ENCODE results near the gene MALAT1. TPM values are rescaled to one million over a fixed set of nuclear protein-coding genes. Genes with fewer than 3 reads are reported as not detected.

The MALAT1 gene
- total and polyA plus RNA-seq, 2 donors (not counting 1 experiment from before 2014, with no cell fraction given) = 646 to 32,417 TPM

- peaks cover 4 to 18% of the 10 kb centered on the region in 2 donors for H3K4me1 ChIP-seq (ENCODE audit: control insufficient read depth in 2 of 2, insufficient read depth in 2 of 2, low read length in 2 of 2)
- H3K79me2 ChIP-seq (ENCODE audit: control insufficient read depth, insufficient read depth, low read length) = peaks cover 25% of the 10 kb centered on the region
- Mint-ChIP-seq H3K4me1 (peaks cover 32% of the 10 kb centered on the region), H3K4me3 (peak overlapping the region; percentile 96), H3K9me3 (ENCODE audit: insufficient read depth) (no peaks in the 10 kb centered on the region), H3K27ac (peak overlapping the region; percentile 92), H3K27me3 (no peaks in the 10 kb centered on the region)
- ChIA-PET POLR2A (interaction anchor here (0.7 to 2.2 kb wide), 4 partner anchors 10 to 53 kb away, joined by 3 to 6 read pairs (median 4); no protein-coding TSS in a partner anchor), CTCF (no interaction called here)
- TF ChIP-seq EZH2 (IDR thresholded peaks at IDR 0.05; ENCODE audit: borderline replicate concordance, insufficient read depth, low read depth, low read length, poor library complexity, severe bottlenecking) = no peak
- TF ChIP-seq, protein P1, sequence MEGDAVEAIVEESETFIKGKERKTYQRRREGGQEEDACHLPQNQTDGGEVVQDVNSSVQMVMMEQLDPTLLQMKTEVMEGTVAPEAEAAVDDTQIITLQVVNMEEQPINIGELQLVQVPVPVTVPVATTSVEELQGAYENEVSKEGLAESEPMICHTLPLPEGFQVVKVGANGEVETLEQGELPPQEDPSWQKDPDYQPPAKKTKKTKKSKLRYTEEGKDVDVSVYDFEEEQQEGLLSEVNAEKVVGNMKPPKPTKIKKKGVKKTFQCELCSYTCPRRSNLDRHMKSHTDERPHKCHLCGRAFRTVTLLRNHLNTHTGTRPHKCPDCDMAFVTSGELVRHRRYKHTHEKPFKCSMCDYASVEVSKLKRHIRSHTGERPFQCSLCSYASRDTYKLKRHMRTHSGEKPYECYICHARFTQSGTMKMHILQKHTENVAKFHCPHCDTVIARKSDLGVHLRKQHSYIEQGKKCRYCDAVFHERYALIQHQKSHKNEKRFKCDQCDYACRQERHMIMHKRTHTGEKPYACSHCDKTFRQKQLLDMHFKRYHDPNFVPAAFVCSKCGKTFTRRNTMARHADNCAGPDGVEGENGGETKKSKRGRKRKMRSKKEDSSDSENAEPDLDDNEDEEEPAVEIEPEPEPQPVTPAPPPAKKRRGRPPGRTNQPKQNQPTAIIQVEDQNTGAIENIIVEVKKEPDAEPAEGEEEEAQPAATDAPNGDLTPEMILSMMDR (IDR thresholded peaks at IDR 0.05) = no peak
- WGBS (ENCODE audit: insufficient coverage) = 1% methylated on average over 47 of the region's 47 CpGs
- ATAC-seq (ENCODE audit: low read depth) = peak; percentile 97
- peak overlapping the region; percentile 86 for H3K4me2 ChIP-seq (replicated peaks; ENCODE audit: low read depth, low read length, poor library complexity, severe bottlenecking)
- no peaks in the 10 kb centered on the region for H3K27me3 ChIP-seq (replicated peaks in 1 of 4; ENCODE audit: control extremely low read depth in 1 of 4, control insufficient read depth in 3 of 4, insufficient read depth in 4 of 4, low read length in 3 of 4)
- H3K9ac ChIP-seq (ENCODE audit: low read length) = peak overlapping the region; percentile 81
- H3K27ac ChIP-seq (ENCODE audit: low read length in 2 of 2) = peak overlapping the region; percentile 70
- intact Hi-C loops (cut with micrococcal nuclease) = loop anchor here (1.0 kb wide), 3 partner anchors 14 to 42 kb away; no protein-coding TSS in a partner anchor
- H3K4me3 ChIP-seq (ENCODE audit: control extremely low read depth in 1 of 5, extremely low read depth in 1 of 5, insufficient read depth in 1 of 5, low read depth in 2 of 5, low read length in 4 of 5) = peak overlapping the region; percentile 63 to 80 (median 67)
- H3K36me3 ChIP-seq (replicated peaks in 1 of 2; ENCODE audit: control extremely low read depth in 1 of 2, control insufficient read depth in 1 of 2, extremely low read depth in 1 of 2, insufficient read depth in 2 of 2, low read length in 1 of 2) = no peaks in the 10 kb centered on the region
- peaks cover 0 to 7% (median 0%) of the 10 kb centered on the region in 3 donors for H3K9me3 ChIP-seq (ENCODE audit: control extremely low read depth in 1 of 3, control insufficient read depth in 2 of 3, insufficient read depth in 1 of 3, low read length in 2 of 3)
- no peaks in the 10 kb centered on the region for H4K20me1 ChIP-seq (ENCODE audit: control insufficient read depth, insufficient read depth, low read length, poor library complexity, severe bottlenecking)
- peak overlapping the region; percentile 94 for H2AFZ ChIP-seq (ENCODE audit: insufficient read depth, low read depth, low read length, poor library complexity, severe bottlenecking)
- peak; percentile 91 for DNase-seq
Measured at GRCh38 chr11:65454696-65455456, 44.0 kb upstream of the MALAT1 start.

DNA sequence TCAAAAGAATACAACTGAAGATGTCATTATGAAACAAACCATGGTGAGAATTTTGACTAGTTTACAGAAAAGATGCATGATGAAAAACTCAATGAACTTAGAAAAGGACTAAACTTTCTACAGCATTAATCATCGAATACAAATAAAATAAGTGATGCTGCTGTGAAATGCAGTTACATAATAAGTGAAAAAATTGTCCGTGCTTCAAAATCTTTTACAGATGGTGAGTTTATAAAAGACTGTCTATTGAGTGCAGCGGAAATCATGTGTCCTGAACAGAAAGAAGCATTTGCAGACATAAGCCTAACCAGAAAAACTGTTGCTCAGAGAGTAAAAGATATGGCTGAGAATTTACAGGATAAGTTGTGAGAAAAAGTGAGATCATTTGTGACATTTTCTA, 42.4 kb upstream of the MALAT1 start:
- no peak overlapping the region for H3K27ac ChIP-seq (ENCODE audit: low read length in 2 of 2)
- H3K79me2 ChIP-seq (ENCODE audit: control insufficient read depth, insufficient read depth, low read length) = peaks cover 25% of the 10 kb centered on the region
- no peak overlapping the region for H2AFZ ChIP-seq (ENCODE audit: insufficient read depth, low read depth, low read length, poor library complexity, severe bottlenecking)
- TF ChIP-seq EZH2 (IDR thresholded peaks at IDR 0.05; ENCODE audit: borderline replicate concordance, insufficient read depth, low read depth, low read length, poor library complexity, severe bottlenecking) = no peak
- TF ChIP-seq, protein P1 (IDR thresholded peaks at IDR 0.05) = no peak
- peaks cover 4 to 18% of the 10 kb centered on the region in 2 donors for H3K4me1 ChIP-seq (ENCODE audit: control insufficient read depth in 2 of 2, insufficient read depth in 2 of 2, low read length in 2 of 2)
- H3K4me1 Mint-ChIP-seq = peaks cover 32% of the 10 kb centered on the region
- H3K36me3 ChIP-seq (replicated peaks in 1 of 2; ENCODE audit: control extremely low read depth in 1 of 2, control insufficient read depth in 1 of 2, extremely low read depth in 1 of 2, insufficient read depth in 2 of 2, low read length in 1 of 2) = no peaks in the 10 kb centered on the region
- no peak overlapping the region for H3K4me2 ChIP-seq (replicated peaks; ENCODE audit: low read depth, low read length, poor library complexity, severe bottlenecking)
- DNase-seq (no peak), ATAC-seq (ENCODE audit: low read depth) (no peak)
- POLR2A ChIA-PET = interaction anchor here (0.6 to 0.7 kb wide), 2 partner anchors 13 to 41 kb away, joined by 3 read pairs; no protein-coding TSS in a partner anchor
- H3K4me3 Mint-ChIP-seq = peak overlapping the region; percentile 79
- no peak overlapping the region for H3K9ac ChIP-seq (ENCODE audit: low read length)
- H3K27ac Mint-ChIP-seq = peak overlapping the region; percentile 43
- no peaks in the 10 kb centered on the region for H3K27me3 ChIP-seq (replicated peaks in 1 of 4; ENCODE audit: control extremely low read depth in 1 of 4, control insufficient read depth in 3 of 4, insufficient read depth in 4 of 4, low read length in 3 of 4)
- CTCF ChIA-PET = interaction anchor here (0.7 kb wide), 1 partner anchor 104 kb away, joined by 4 read pairs; no protein-coding TSS in a partner anchor
- no peaks in the 10 kb centered on the region for H3K9me3 Mint-ChIP-seq (ENCODE audit: insufficient read depth)
- intact Hi-C loops (cut with micrococcal nuclease) = no loop called here
- whole genome bisulfite sequencing (ENCODE audit: insufficient coverage) = 90% methylated on average over 1 of the region's 3 CpGs
- no peaks in the 10 kb centered on the region for H3K27me3 Mint-ChIP-seq
- H3K9me3 ChIP-seq (ENCODE audit: control extremely low read depth in 1 of 3, control insufficient read depth in 2 of 3, insufficient read depth in 1 of 3, low read length in 2 of 3) = no peaks in the 10 kb centered on the region
- H3K4me3 ChIP-seq (ENCODE audit: control extremely low read depth in 1 of 5, extremely low read depth in 1 of 5, insufficient read depth in 1 of 5, low read depth in 2 of 5, low read length in 4 of 5) = no peak overlapping the region
- H4K20me1 ChIP-seq (ENCODE audit: control insufficient read depth, insufficient read depth, low read length, poor library complexity, severe bottlenecking) = no peaks in the 10 kb centered on the region
